Activated B cell treated with CpG ODN at 0.5 μM for 24 hours (primary cell): ENCODE results near the gene PFDN4. TPM values are rescaled to one million over a fixed set of nuclear protein-coding genes. Genes with fewer than 3 reads are reported as not detected.
"Not testable (repeated sequence)": the region's sequence is repeated elsewhere in the genome, so short reads cannot be mapped to it uniquely, and the experiment has no call there.

Experiments
- ATAC-seq: fragments of 200-7000 bp; cut with Tn5 transposase; one replicate; pipeline ENCODE4 v1.10.0; 2021; ENCODE audit warnings: low read depth, mild to moderate bottlenecking, moderate library complexity
- CTCF ChIA-PET: fragments of 350-600 bp; sonication (Branson Sonifier 250); formaldehyde crosslinking; loops from one replicate; lab custom pipeline; 2021; ENCODE audit warnings: antibody characterized with exemption; lab: Charles Lee
- POLR2A ChIA-PET: fragments of 350-600 bp; sonication (Branson Sonifier 250); formaldehyde crosslinking; loops from one replicate; lab custom pipeline; 2021; ENCODE audit warnings: antibody characterized with exemption; lab: Charles Lee
- DNase-seq: peaks from one replicate; pipeline ENCODE4 v3.0.0; 2022
- H3K27ac Mint-ChIP-seq: one replicate; pipeline ENCODE4 v1.8.0; 2020; ENCODE audit warnings: mixed read lengths
- H3K27me3 Mint-ChIP-seq: one replicate; pipeline ENCODE4 v1.8.0; 2021; ENCODE audit warnings: mixed read lengths
- H3K36me3 Mint-ChIP-seq: one replicate; pipeline ENCODE4 v1.8.0; 2021; ENCODE audit warnings: low read depth, mixed read lengths
- H3K4me1 Mint-ChIP-seq: one replicate; pipeline ENCODE4 v1.8.0; 2021; ENCODE audit warnings: mixed read lengths
- H3K4me3 Mint-ChIP-seq: one replicate; pipeline ENCODE4 v1.8.0; 2020; ENCODE audit warnings: mild to moderate bottlenecking, mixed read lengths
- H3K9me3 Mint-ChIP-seq: one replicate; pipeline ENCODE4 v1.8.0; 2020; ENCODE audit warnings: mixed read lengths
- CTCF ChIP-seq: fragments of 200-600 bp; IDR thresholded peaks from one replicate; pipeline ENCODE4 v1.8.0; 2022; ENCODE audit warnings: antibody characterized with exemption, mild to moderate bottlenecking
- intact Hi-C: fragments of 100-400 bp; cut with micrococcal nuclease; formaldehyde crosslinking; loops from one replicate; pipeline ENCODE4 v1.15.1; 2024
- total RNA-seq: library from RNA; stranded (reverse); gene quantifications from 2 replicates; pipeline ENCODE4 v1.2.3, GENCODE V29; 2022

PFDN4 gene
- total RNA-seq, 1 donor from 2014 or later, result 16.5 TPM

GRCh38 chr20:54234991-54235390 is 27.1 kb downstream of the PFDN4 start:
- no peak for TF ChIP-seq CTCF
- Mint-ChIP-seq H3K9me3 (peaks cover 8% of the 10 kb centered on the region), H3K4me3 (no peak overlapping the region), H3K4me1 (no peaks in the 10 kb centered on the region), H3K27ac (no peak overlapping the region), H3K27me3 (peaks cover 27% of the 10 kb centered on the region), H3K36me3 (no peaks in the 10 kb centered on the region)
- POLR2A ChIA-PET, result no interaction called here
- CTCF ChIA-PET, result no interaction called here
- no peak for ATAC-seq
- intact Hi-C loops, result no loop called here
- DNase-seq, result no peak

GRCh38 chr20:54237116-54237943 is 29.4 kb downstream of the PFDN4 start:
- H3K27ac Mint-ChIP-seq, result no peak overlapping the region
- H3K4me1 Mint-ChIP-seq, result no peaks in the 10 kb centered on the region
- no peak overlapping the region for H3K4me3 Mint-ChIP-seq
- intact Hi-C loops, result no loop called here
- DNase-seq, result no peak
- POLR2A ChIA-PET, result no interaction called here
- H3K27me3 Mint-ChIP-seq, result peaks cover 24% of the 10 kb centered on the region
- CTCF ChIA-PET, result no interaction called here
- no peak for ATAC-seq
- H3K36me3 Mint-ChIP-seq, result no peaks in the 10 kb centered on the region
- TF ChIP-seq CTCF, result no peak
- peaks cover 3% of the 10 kb centered on the region for H3K9me3 Mint-ChIP-seq

GRCh38 chr20:54244113-54244512 is 36.2 kb downstream of the PFDN4 start:
- intact Hi-C loops, result no loop called here
- Mint-ChIP-seq H3K27ac (no peak overlapping the region), H3K4me3 (no peak overlapping the region), H3K27me3 (no peaks in the 10 kb centered on the region), H3K36me3 (no peaks in the 10 kb centered on the region), H3K9me3 (peaks cover 6% of the 10 kb centered on the region), H3K4me1 (no peaks in the 10 kb centered on the region)
- ChIA-PET CTCF (no interaction called here), POLR2A (no interaction called here)
- DNase-seq (no peak), ATAC-seq (no peak)
- TF ChIP-seq CTCF, result no peak

- CTCF ChIA-PET, DNase-seq, H3K9me3 Mint-ChIP-seq, H3K27ac Mint-ChIP-seq, H3K27me3 Mint-ChIP-seq, H3K36me3 Mint-ChIP-seq, H3K4me1 Mint-ChIP-seq, ATAC-seq, H3K4me3 Mint-ChIP-seq, intact Hi-C loops: not testable (repeated sequence)
- POLR2A ChIA-PET, result interaction anchor here (0.7 kb wide), 1 partner anchor 417 kb away, joined by 7 read pairs; no protein-coding TSS in a partner anchor
These were observed 40.8 kb downstream of the PFDN4 start for GRCh38 chr20:54248705-54249104.

GRCh38 chr20:54250691-54251090 is 42.8 kb downstream of the PFDN4 start:
- DNase-seq (no peak), ATAC-seq (no peak)
- ChIA-PET CTCF (no interaction called here), POLR2A (no interaction called here)
- Mint-ChIP-seq H3K27me3 (no peaks in the 10 kb centered on the region), H3K9me3 (peaks cover 7% of the 10 kb centered on the region), H3K36me3 (no peaks in the 10 kb centered on the region), H3K27ac (no peak overlapping the region), H3K4me3 (no peak overlapping the region), H3K4me1 (no peaks in the 10 kb centered on the region)
- TF ChIP-seq CTCF, result no peak
- intact Hi-C loops, result no loop called here
